Uterus (tissue), 2 donors: ENCODE results near the gene UNC13A.

Experiments
- CTCF ChIP-seq, 4 experiments: fragments of 200-600 bp in 2 of 4; fragments of 450-650 bp in 2 of 4; sonication (generic) in 2 of 4; IDR thresholded peaks; one replicate each; pipeline ENCODE4 v1.5.1; 2016 to 2019; ENCODE audit warnings: antibody characterized with exemption in 4 of 4, mild to moderate bottlenecking in 2 of 4, moderate library complexity in 1 of 4
- POLR2A ChIP-seq, 2 donors: fragments of 450-650 bp; IDR thresholded peaks; one replicate each; pipeline ENCODE4 v1.6.1; 2016; ENCODE audit warnings: antibody characterized with exemption in 2 of 2, mild to moderate bottlenecking in 1 of 2, moderate library complexity in 1 of 2

GRCh38 chr19:17681505-17682125, 6.5 kb downstream of the UNC13A start:
- TF ChIP-seq POLR2A (IDR thresholded peaks at IDR 0.05): no peak
- TF ChIP-seq CTCF (IDR thresholded peaks at IDR 0.05): no peak
